IMR-90 (cell line): ENCODE measurements around the gene RXFP4. TPM values are rescaled to one million over a fixed set of nuclear protein-coding genes. Genes with fewer than 3 reads are reported as not detected.

Experiments used
- ATAC-seq: fragments of 200-7000 bp; cut with Tn5 transposase; 2 replicates; pipeline ENCODE4 v1.9.1; 2020; ENCODE audit warnings: low read depth, mild to moderate bottlenecking, moderate library complexity
- BruUV-seq: library from RNA; stranded (reverse); fragments of 400-500 nt; replicated peaks from 2 replicates; lab custom pipeline; 2021; lab: Mats Ljungman, UMichigan
- CTCF ChIA-PET: fragments of 300-600 bp; formaldehyde crosslinking; extraction: SDS; loops from one replicate; lab custom pipeline; 2021; ENCODE audit warnings: antibody characterized with exemption; lab: Yijun Ruan, JAX
- POLR2A ChIA-PET: fragments of 300-600 bp; sonication (Branson Sonifier 250); formaldehyde crosslinking; loops from one replicate; lab custom pipeline; 2022; ENCODE audit warnings: antibody characterized with exemption; ENCODE audit not compliant: unreplicated experiment; lab: Charles Lee
- DNase-seq: peaks from one replicate; pipeline ENCODE4 v3.0.0; 2013
- H2AFZ ChIP-seq: replicated peaks from 2 replicates; pipeline ENCODE3; 2013; ENCODE audit warnings: low read length, mild to moderate bottlenecking; ENCODE audit not compliant: poor library complexity
- H2AK5ac ChIP-seq: 2 replicates; pipeline ENCODE4 v1.6.1; 2013; ENCODE audit warnings: low read depth, low read length, inconsistent platforms
- H2AK9ac ChIP-seq: replicated peaks from 2 replicates; pipeline ENCODE3; 2013; ENCODE audit warnings: mild to moderate bottlenecking, low read depth, low read length, moderate library complexity; ENCODE audit not compliant: poor library complexity
- H2BK120ac ChIP-seq: 2 replicates; pipeline ENCODE4 v1.6.1; 2013; ENCODE audit warnings: low read depth, low read length, inconsistent platforms
- H2BK15ac ChIP-seq: 3 replicates; pipeline ENCODE4 v1.6.1; 2013; ENCODE audit warnings: low read depth, low read length, inconsistent platforms
- H2BK20ac ChIP-seq: 2 replicates; pipeline ENCODE4 v1.6.1; 2013; ENCODE audit warnings: low read depth, mild to moderate bottlenecking, inconsistent platforms, low read length, moderate library complexity
- H2BK5ac ChIP-seq: 2 replicates; pipeline ENCODE4 v1.6.1; 2013; ENCODE audit warnings: mild to moderate bottlenecking, low read depth, low read length, inconsistent platforms; ENCODE audit not compliant: poor library complexity, severe bottlenecking
- H3K14ac ChIP-seq: replicated peaks from 2 replicates; pipeline ENCODE4 v1.6.1; 2013; ENCODE audit warnings: low read depth, low read length, inconsistent platforms
- H3K18ac ChIP-seq: 2 replicates; pipeline ENCODE4 v1.6.1; 2013; ENCODE audit warnings: low read depth, low read length, control low read depth
- H3K23ac ChIP-seq: 2 replicates; pipeline ENCODE4 v1.6.1; 2013; ENCODE audit warnings: low read depth, low read length, inconsistent platforms
- H3K27ac ChIP-seq: 2 replicates; pipeline ENCODE4 v1.5.1; 2013; ENCODE audit warnings: mild to moderate bottlenecking, control low read depth, low read length; ENCODE audit not compliant: insufficient read depth
- H3K27me3 ChIP-seq: 2 replicates; pipeline ENCODE4 v1.6.1; 2013; ENCODE audit warnings: low read length; ENCODE audit not compliant: control insufficient read depth, insufficient read depth
- H3K36me3 ChIP-seq: 2 replicates; pipeline ENCODE4 v1.6.1; 2013; ENCODE audit warnings: low read length, mixed read lengths; ENCODE audit not compliant: control insufficient read depth, insufficient read depth
- H3K4ac ChIP-seq: 2 replicates; pipeline ENCODE4 v1.6.1; 2013; ENCODE audit warnings: low read depth, low read length, inconsistent platforms
- H3K4me1 ChIP-seq: 2 replicates; pipeline ENCODE4 v1.6.1; 2013; ENCODE audit warnings: low read length, mixed read lengths; ENCODE audit not compliant: control insufficient read depth, insufficient read depth
- H3K4me2 ChIP-seq: 2 replicates; pipeline ENCODE4 v1.6.1; 2013; ENCODE audit warnings: low read depth, mild to moderate bottlenecking, control low read depth, low read length, moderate library complexity
- H3K4me3 ChIP-seq: 2 replicates; pipeline ENCODE4 v1.5.1; 2013; ENCODE audit warnings: low read depth, mild to moderate bottlenecking, control low read depth, low read length, moderate library complexity; ENCODE audit not compliant: insufficient read depth
- H3K56ac ChIP-seq: 2 replicates; pipeline ENCODE4 v1.6.1; 2013; ENCODE audit warnings: low read length, inconsistent platforms; ENCODE audit not compliant: insufficient read depth; ENCODE audit errors: extremely low read depth
- H3K79me1 ChIP-seq, 2 experiments: 2 replicates each; pipeline ENCODE4 v1.6.1; 2013; ENCODE audit warnings: low read length in 2 of 2, inconsistent platforms in 1 of 2, low read depth in 1 of 2
- H3K9ac ChIP-seq: 2 replicates; pipeline ENCODE4 v1.6.1; 2013; ENCODE audit warnings: low read depth, low read length, control low read depth
- H3K9me1 ChIP-seq: 2 replicates; pipeline ENCODE4 v1.6.1; 2013; ENCODE audit warnings: low read length, inconsistent platforms; ENCODE audit not compliant: insufficient read depth
- H3K9me3 ChIP-seq: 2 replicates; pipeline ENCODE4 v1.6.1; 2013; ENCODE audit warnings: low read length; ENCODE audit not compliant: control insufficient read depth, insufficient read depth
- H4K20me1 ChIP-seq: 2 replicates; pipeline ENCODE4 v1.6.1; 2013; ENCODE audit warnings: low read length, inconsistent platforms; ENCODE audit not compliant: insufficient read depth
- H4K5ac ChIP-seq: 2 replicates; pipeline ENCODE4 v1.6.1; 2013; ENCODE audit warnings: mild to moderate bottlenecking, low read depth, low read length, control low read depth
- H4K8ac ChIP-seq, 2 experiments: 2 replicates each; pipeline ENCODE4 v1.6.1; 2013; ENCODE audit warnings: low read depth in 2 of 2, low read length in 2 of 2, control low read depth in 1 of 2, inconsistent platforms in 1 of 2
- H4K91ac ChIP-seq: 2 replicates; pipeline ENCODE4 v1.6.1; 2013; ENCODE audit warnings: low read depth, low read length, inconsistent platforms; ENCODE audit not compliant: insufficient read depth
- CEBPB ChIP-seq: IDR thresholded peaks from 2 replicates; pipeline ENCODE4 v1.6.1; 2012; ENCODE audit warnings: low read depth, low read length, improper control_type of control experiment
- CHD1 ChIP-seq: IDR thresholded peaks from 2 replicates; pipeline ENCODE4 v1.6.1; 2012; ENCODE audit warnings: low read depth, low read length, improper control_type of control experiment
- CTCF ChIP-seq: conservative IDR thresholded peaks from 2 replicates; pipeline ENCODE4 v1.5.1; 2012; ENCODE audit warnings: mild to moderate bottlenecking, low read depth, low read length, improper control_type of control experiment
- ELK1 ChIP-seq: fragments of 150-350 bp; IDR thresholded peaks from 2 replicates; pipeline ENCODE4 v1.6.1; 2016; ENCODE audit warnings: low read depth, mild to moderate bottlenecking, low read length, moderate library complexity, borderline replicate concordance
- MAFK ChIP-seq: IDR thresholded peaks from 2 replicates; pipeline ENCODE4 v1.6.1; 2012; ENCODE audit warnings: low read depth, low read length, improper control_type of control experiment
- MAZ ChIP-seq: IDR thresholded peaks from 2 replicates; pipeline ENCODE4 v1.6.1; 2012; ENCODE audit warnings: low read depth, mild to moderate bottlenecking, low read length, improper control_type of control experiment, moderate library complexity, borderline replicate concordance
- NFE2L2 ChIP-seq: fragments of 150-350 bp; IDR thresholded peaks from 2 replicates; pipeline ENCODE4 v1.6.1; 2016; ENCODE audit warnings: low read depth, mild to moderate bottlenecking, low read length
- POLR2A ChIP-seq: IDR thresholded peaks from 2 replicates; pipeline ENCODE4 v1.6.1; 2012; ENCODE audit warnings: mild to moderate bottlenecking, low read depth, low read length
- RCOR1 ChIP-seq: IDR thresholded peaks from 2 replicates; pipeline ENCODE4 v1.6.1; 2012; ENCODE audit warnings: mild to moderate bottlenecking, low read length, improper control_type of control experiment; ENCODE audit not compliant: insufficient replicate concordance
- RFX5 ChIP-seq: IDR thresholded peaks from 2 replicates; pipeline ENCODE4 v1.8.0; 2012; ENCODE audit warnings: low read depth, mild to moderate bottlenecking, low read length, moderate library complexity
- USF2 ChIP-seq: fragments of 150-350 bp; IDR thresholded peaks from 2 replicates; pipeline ENCODE4 v1.6.1; 2017; ENCODE audit warnings: mild to moderate bottlenecking, antibody characterized with exemption, low read length, low read depth
- WGBS, 2 experiments: methylation state at CpG; one replicate each; pipeline versions ENCODE4 v1.1.5 to v1.1.7; 2013; ENCODE audit warnings: missing lambda C conversion rate in 2 of 2; ENCODE audit not compliant: insufficient read length in 1 of 2; ENCODE audit errors: extremely low coverage in 2 of 2; 5-methylcytosine and 5-hydroxymethylcytosine counted together
- dilution Hi-C: fragments of 300-500 bp; cut with HindIII; formaldehyde crosslinking; loops from one replicate; pipeline ENCODE4 v1.14.3; 2018; ENCODE audit warnings: low sequenced_read_pairs; ENCODE audit not compliant: unreplicated experiment
- in situ Hi-C: fragments of 300-500 bp; cut with MboI; formaldehyde crosslinking; loops from 3 replicates; pipeline ENCODE4 v1.14.3; 2019; ENCODE audit warnings: low sequenced_read_pairs, inconsistent platforms, mixed read lengths
- intact Hi-C: fragments of 100-400 bp; cut with micrococcal nuclease; formaldehyde crosslinking; loops from 2 replicates; pipeline ENCODE4 v1.10.0; 2022
- polyA plus RNA-seq, 3 experiments: library from polyadenylated mRNA; depleted of rRNA; stranded (reverse); fragments of >200 nt; gene quantifications; 2 replicates each; pipeline ENCODE4 v1.2.3, GENCODE V29; 2012; ENCODE audit warnings: low replicate concordance in 1 of 3
- total RNA-seq: library from RNA; depleted of rRNA; stranded (reverse); fragments of >200 nt; gene quantifications from 2 replicates; pipeline ENCODE4 v1.2.3, GENCODE V29; 2012

The RXFP4 gene
- total and polyA plus RNA-seq, 2 of the 4 experiments (the other 2 are of a cell fraction) = not detected

GRCh38 chr1:155899683-155900082 is 41.8 kb upstream of the RXFP4 start:
- intact Hi-C loops = no loop called here
- Histone ChIP-seq H2BK5ac (no peak overlapping the region), H3K79me1 (peaks cover 16 to 35% of the 10 kb centered on the region in 2 experiments), H3K27ac (no peak overlapping the region), H2AK5ac (no peak overlapping the region), H3K56ac (no peak overlapping the region), H2AK9ac (no peak overlapping the region), H3K27me3 (no peaks in the 10 kb centered on the region), H2BK15ac (no peak overlapping the region), H3K18ac (no peak overlapping the region), H3K4me1 (no peaks in the 10 kb centered on the region), H4K20me1 (no peaks in the 10 kb centered on the region; the same call in 1 of the 2 replicates), H4K8ac (no peak overlapping the region), H3K36me3 (peaks cover 52% of the 10 kb centered on the region), H4K91ac (no peak overlapping the region), H3K4ac (no peak overlapping the region), H3K4me2 (no peak overlapping the region), H3K9ac (no peak overlapping the region), H3K4me3 (no peak overlapping the region), H3K9me1 (peaks cover 2% of the 10 kb centered on the region; the same call in 1 of the 2 replicates), H3K23ac (no peak overlapping the region), H3K14ac (no peak overlapping the region), H2BK20ac (no peak overlapping the region), H3K9me3 (no peaks in the 10 kb centered on the region), H4K5ac (no peak overlapping the region), H2BK120ac (no peak overlapping the region), H2AFZ (no peak overlapping the region)
- ChIA-PET POLR2A (interaction anchor here (1.2 kb wide), 1 partner anchor 8 kb away, joined by 3 read pairs; no protein-coding TSS in a partner anchor), CTCF (no interaction called here)
- TF ChIP-seq MAZ (no peak), CHD1 (no peak), RFX5 (no peak), ELK1 (no peak), RCOR1 (no peak), USF2 (no peak), POLR2A (no peak), CEBPB (no peak), MAFK (no peak), CTCF (no peak), NFE2L2 (no peak)
- no peak for ATAC-seq
- WGBS, 2 experiments = no CpG with 5 or more reads among the region's 2 CpGs
- dilution Hi-C loops = no loop called here
- in situ Hi-C loops = no loop called here
- DNase-seq = no peak
- no TSS peak for BruUV-seq
